PFSK-1 (cell line): ENCODE results near the gene MEI1.

Source experiments
- FOXP2 ChIP-seq: optimal IDR thresholded peaks from 2 replicates; pipeline ENCODE3; 2011; ENCODE audit warnings: borderline replicate concordance, control low read depth, inconsistent platforms; ENCODE audit not compliant: insufficient read depth; ENCODE audit errors: extremely low read length, extremely low read depth
- POLR2AphosphoS5 ChIP-seq: IDR thresholded peaks from 2 replicates; pipeline ENCODE4 v1.6.1; 2012; ENCODE audit warnings: low read depth, mild to moderate bottlenecking, control low read depth, low read length, moderate library complexity
- SIN3A ChIP-seq: IDR thresholded peaks from 2 replicates; pipeline ENCODE4 v1.6.1; 2012; ENCODE audit warnings: mild to moderate bottlenecking, low read length, moderate library complexity, borderline replicate concordance; ENCODE audit not compliant: insufficient read depth
- TAF1 ChIP-seq: IDR thresholded peaks from 2 replicates; pipeline ENCODE4 v1.6.1; 2012; ENCODE audit warnings: low read length, control low read depth, borderline replicate concordance; ENCODE audit not compliant: insufficient read depth
- TF ChIP-seq, protein P1 (sequence below), 2 experiments: IDR thresholded peaks; 2 replicates each; pipeline versions ENCODE4 v1.6.1 to v1.8.0; 2011 to 2012; ENCODE audit warnings: low read depth in 2 of 2, low read length in 2 of 2, control low read depth in 1 of 2, inconsistent platforms in 1 of 2, mild to moderate bottlenecking in 1 of 2, moderate library complexity in 1 of 2; ENCODE audit not compliant: insufficient read depth in 1 of 2

The MEI1 gene

DNA sequence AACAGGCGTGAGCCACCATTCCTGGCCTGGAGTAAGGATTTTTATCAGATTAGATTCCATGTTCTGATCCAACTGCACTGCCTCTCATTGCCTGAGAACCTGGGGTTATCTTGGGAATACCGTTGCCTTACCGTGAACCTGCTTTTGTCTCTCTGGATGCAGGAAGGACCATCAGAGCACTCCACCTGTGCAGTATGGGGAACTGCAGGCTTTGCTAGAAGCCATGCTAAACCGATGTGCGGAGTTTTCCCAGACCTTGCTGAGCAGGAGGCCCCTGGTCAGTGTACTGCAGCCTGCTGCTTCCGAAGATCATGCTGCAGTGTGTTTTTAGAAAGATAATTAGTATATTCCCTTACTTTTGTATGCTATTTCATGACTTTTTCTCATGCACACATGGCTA is 43.6 kb downstream of the MEI1 start:
- no peak for TF ChIP-seq SIN3A
- TF ChIP-seq TAF1: no peak
- TF ChIP-seq FOXP2: no peak
- TF ChIP-seq, protein P1, sequence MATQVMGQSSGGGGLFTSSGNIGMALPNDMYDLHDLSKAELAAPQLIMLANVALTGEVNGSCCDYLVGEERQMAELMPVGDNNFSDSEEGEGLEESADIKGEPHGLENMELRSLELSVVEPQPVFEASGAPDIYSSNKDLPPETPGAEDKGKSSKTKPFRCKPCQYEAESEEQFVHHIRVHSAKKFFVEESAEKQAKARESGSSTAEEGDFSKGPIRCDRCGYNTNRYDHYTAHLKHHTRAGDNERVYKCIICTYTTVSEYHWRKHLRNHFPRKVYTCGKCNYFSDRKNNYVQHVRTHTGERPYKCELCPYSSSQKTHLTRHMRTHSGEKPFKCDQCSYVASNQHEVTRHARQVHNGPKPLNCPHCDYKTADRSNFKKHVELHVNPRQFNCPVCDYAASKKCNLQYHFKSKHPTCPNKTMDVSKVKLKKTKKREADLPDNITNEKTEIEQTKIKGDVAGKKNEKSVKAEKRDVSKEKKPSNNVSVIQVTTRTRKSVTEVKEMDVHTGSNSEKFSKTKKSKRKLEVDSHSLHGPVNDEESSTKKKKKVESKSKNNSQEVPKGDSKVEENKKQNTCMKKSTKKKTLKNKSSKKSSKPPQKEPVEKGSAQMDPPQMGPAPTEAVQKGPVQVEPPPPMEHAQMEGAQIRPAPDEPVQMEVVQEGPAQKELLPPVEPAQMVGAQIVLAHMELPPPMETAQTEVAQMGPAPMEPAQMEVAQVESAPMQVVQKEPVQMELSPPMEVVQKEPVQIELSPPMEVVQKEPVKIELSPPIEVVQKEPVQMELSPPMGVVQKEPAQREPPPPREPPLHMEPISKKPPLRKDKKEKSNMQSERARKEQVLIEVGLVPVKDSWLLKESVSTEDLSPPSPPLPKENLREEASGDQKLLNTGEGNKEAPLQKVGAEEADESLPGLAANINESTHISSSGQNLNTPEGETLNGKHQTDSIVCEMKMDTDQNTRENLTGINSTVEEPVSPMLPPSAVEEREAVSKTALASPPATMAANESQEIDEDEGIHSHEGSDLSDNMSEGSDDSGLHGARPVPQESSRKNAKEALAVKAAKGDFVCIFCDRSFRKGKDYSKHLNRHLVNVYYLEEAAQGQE (IDR thresholded peaks at IDR 0.05; ENCODE audit: insufficient read depth in 1 of 2, low read depth in 2 of 2, low read length in 2 of 2): no peak
- TF ChIP-seq POLR2AphosphoS5: no peak

DNA sequence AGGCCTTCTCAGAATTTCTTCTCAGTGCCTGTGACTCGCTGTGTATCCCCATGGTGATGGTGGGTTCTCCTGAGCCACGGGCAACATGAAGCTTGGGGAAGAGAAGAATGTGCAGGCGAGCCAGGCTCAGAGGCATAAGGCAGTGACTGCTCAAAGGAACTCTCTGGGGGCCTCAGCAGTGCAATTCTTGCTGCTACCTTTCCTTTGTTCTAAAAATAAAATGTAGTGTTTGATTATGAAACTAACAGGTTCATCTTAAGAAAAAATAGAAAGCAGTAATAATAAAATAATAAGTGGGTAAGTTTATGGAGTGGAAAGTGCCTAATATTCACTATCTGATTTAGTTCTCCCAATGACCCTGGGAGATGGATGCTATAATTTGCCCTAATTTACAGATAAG is 46.7 kb downstream of the MEI1 start:
- TF ChIP-seq FOXP2 (no peak), SIN3A (no peak), TAF1 (no peak), POLR2AphosphoS5 (no peak)
- TF ChIP-seq, protein P1 (IDR thresholded peaks at IDR 0.05; ENCODE audit: insufficient read depth in 1 of 2, low read depth in 2 of 2, low read length in 2 of 2): no peak

DNA sequence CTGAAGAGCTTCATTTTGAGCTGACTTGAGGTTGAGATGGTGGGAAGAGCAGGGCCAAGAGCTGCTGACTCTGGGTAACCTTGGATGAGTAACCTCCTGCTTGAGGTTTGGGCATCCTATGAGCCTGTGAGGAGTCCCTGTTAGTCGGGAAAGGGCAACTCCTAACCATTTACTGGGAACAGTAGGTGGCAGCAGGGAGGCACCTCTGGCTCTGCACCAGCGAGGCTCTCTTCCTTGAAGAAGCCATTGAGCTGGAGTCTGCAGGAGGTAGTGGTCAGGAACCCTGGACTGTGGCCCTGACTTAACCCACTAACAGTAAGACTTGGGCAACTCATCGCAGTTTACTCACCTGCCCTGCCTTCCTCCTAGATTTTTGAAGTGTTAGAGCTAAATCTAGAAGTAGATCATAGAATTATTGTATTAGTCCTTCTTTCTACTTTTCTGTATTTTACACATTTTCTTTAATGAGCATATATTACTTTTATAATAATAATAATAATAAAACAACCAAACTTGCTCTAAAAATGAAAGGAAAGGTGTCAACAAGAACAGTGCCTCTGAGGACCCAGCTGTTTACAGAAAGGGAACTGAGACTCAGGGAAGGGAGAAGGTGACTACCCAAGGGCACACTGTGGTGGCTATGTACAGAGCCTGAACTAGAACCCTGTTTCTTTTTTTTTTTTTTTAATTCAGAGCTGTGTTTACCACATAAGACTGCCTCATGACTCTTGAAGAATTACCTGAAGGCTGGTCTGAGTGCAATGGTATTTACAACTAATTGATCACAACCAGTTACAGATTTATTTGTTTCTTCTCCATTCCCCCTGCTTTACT is 47.5 kb downstream of the MEI1 start:
- no peak for TF ChIP-seq SIN3A
- TF ChIP-seq POLR2AphosphoS5: no peak
- TF ChIP-seq FOXP2: no peak
- no peak for TF ChIP-seq TAF1
- TF ChIP-seq, protein P1 (IDR thresholded peaks at IDR 0.05; ENCODE audit: insufficient read depth in 1 of 2, low read depth in 2 of 2, low read length in 2 of 2): no peak

DNA sequence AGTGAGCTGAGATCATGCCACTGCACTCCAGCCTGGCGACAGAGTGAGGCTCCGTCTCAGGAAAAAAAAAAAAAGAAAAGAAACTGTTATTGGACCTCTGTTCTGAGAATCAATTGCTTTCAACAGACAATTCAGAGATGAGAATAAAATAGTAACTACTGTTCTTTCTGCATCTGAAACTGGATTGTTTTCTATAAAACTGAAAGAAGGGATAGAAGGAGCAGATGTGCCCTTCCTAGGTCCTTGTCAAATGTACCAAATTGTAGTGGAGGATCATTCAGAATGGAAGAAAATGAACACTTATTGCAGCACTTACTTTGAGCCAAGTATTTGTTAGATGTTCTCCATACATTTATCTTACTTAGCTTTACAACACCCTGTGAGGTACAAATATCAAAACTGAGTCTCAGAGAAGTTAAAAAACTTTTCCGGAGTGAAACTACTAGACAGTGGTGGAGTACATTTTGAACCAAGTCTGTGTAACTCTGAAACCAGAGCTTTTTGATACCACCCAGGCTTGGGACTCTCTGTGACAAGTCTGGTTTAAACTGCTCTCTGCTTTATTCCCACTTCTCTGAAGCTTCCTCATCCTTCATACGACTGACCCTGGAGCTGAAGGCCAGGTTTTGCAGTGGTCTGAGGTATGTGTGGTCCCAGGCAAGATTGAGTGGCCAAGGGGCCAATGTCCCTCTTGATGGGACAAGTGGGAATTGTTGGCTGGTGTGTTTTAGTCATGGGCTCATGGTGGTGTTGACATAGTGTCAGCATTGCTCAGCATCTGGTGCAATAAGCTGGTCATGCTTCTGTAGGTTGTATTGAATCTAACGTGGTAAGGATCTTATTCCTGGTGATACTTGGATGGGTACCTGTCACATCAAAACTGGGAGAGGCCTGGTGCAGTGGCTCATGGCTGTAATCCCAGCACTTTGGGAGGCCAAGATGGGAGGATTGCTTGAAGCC is 53.0 kb downstream of the MEI1 start:
- TF ChIP-seq FOXP2: no peak
- TF ChIP-seq, protein P1 (IDR thresholded peaks at IDR 0.05; ENCODE audit: insufficient read depth in 1 of 2, low read depth in 2 of 2, low read length in 2 of 2): no peak
- no peak for TF ChIP-seq TAF1
- no peak for TF ChIP-seq POLR2AphosphoS5
- no peak for TF ChIP-seq SIN3A
